ENCODE measurements around the gene GABRB3.

DNA sequence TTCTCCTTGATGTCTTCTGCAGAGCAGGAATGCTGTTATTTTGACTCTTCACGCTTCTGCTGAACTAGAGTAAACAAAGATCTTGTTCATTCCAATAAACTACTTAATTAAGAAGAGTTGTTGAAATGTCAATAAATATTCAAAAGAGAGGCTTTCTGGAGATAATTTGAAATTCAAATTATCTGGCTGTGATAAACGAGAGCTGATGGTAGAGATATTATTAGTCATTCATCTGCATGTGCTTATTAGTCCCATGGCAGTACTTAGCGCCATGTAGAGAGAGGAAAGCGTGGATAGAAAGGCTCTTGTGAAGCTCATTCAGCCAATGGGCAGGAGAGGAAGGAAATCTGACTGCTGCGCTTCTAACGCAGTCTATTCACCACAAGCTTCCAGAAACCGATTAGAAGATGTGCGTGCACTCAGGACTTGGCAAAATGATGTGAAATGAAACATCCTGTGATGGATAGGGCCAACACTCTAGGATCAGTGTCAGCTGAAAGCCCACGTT is 251.1 kb downstream of the GABRB3 start:
- TF ChIP-seq, protein P1, sequence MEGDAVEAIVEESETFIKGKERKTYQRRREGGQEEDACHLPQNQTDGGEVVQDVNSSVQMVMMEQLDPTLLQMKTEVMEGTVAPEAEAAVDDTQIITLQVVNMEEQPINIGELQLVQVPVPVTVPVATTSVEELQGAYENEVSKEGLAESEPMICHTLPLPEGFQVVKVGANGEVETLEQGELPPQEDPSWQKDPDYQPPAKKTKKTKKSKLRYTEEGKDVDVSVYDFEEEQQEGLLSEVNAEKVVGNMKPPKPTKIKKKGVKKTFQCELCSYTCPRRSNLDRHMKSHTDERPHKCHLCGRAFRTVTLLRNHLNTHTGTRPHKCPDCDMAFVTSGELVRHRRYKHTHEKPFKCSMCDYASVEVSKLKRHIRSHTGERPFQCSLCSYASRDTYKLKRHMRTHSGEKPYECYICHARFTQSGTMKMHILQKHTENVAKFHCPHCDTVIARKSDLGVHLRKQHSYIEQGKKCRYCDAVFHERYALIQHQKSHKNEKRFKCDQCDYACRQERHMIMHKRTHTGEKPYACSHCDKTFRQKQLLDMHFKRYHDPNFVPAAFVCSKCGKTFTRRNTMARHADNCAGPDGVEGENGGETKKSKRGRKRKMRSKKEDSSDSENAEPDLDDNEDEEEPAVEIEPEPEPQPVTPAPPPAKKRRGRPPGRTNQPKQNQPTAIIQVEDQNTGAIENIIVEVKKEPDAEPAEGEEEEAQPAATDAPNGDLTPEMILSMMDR (IDR thresholded peaks at IDR 0.05; ENCODE audit: poor library complexity, severe bottlenecking): no peak
- TF ChIP-seq, protein P2, sequence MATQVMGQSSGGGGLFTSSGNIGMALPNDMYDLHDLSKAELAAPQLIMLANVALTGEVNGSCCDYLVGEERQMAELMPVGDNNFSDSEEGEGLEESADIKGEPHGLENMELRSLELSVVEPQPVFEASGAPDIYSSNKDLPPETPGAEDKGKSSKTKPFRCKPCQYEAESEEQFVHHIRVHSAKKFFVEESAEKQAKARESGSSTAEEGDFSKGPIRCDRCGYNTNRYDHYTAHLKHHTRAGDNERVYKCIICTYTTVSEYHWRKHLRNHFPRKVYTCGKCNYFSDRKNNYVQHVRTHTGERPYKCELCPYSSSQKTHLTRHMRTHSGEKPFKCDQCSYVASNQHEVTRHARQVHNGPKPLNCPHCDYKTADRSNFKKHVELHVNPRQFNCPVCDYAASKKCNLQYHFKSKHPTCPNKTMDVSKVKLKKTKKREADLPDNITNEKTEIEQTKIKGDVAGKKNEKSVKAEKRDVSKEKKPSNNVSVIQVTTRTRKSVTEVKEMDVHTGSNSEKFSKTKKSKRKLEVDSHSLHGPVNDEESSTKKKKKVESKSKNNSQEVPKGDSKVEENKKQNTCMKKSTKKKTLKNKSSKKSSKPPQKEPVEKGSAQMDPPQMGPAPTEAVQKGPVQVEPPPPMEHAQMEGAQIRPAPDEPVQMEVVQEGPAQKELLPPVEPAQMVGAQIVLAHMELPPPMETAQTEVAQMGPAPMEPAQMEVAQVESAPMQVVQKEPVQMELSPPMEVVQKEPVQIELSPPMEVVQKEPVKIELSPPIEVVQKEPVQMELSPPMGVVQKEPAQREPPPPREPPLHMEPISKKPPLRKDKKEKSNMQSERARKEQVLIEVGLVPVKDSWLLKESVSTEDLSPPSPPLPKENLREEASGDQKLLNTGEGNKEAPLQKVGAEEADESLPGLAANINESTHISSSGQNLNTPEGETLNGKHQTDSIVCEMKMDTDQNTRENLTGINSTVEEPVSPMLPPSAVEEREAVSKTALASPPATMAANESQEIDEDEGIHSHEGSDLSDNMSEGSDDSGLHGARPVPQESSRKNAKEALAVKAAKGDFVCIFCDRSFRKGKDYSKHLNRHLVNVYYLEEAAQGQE (IDR thresholded peaks at IDR 0.05; ENCODE audit: borderline replicate concordance): no peak
- TF ChIP-seq EZH2 (IDR thresholded peaks at IDR 0.05; ENCODE audit: borderline replicate concordance, insufficient read depth, low read length, poor library complexity, severe bottlenecking) (no peak), RAD21 (conservative IDR thresholded peaks at IDR 0.05) (no peak), EP300 (conservative IDR thresholded peaks at IDR 0.05; ENCODE audit: poor library complexity, severe bottlenecking) (no peak), MXI1 (conservative IDR thresholded peaks at IDR 0.05; ENCODE audit: poor library complexity, severe bottlenecking) (no peak), POLR2AphosphoS5 (IDR thresholded peaks at IDR 0.05) (no peak), TAF1 (IDR thresholded peaks at IDR 0.05; ENCODE audit: low read depth) (no peak)
